ENCODE data around the gene CYLD.
A peak's percentile ranks its signal among the peaks of the same experiment; 100 is the strongest.

Gene CYLD

GRCh38 chr16:50744881-50745280 is 3.0 kb downstream of the CYLD start:
- no peak overlapping the region for H3K4me3 ChIP-seq (replicated peaks; ENCODE audit: insufficient read depth, low read length)
- H3K27ac ChIP-seq (replicated peaks), result no peak overlapping the region
- TF ChIP-seq, protein P1, sequence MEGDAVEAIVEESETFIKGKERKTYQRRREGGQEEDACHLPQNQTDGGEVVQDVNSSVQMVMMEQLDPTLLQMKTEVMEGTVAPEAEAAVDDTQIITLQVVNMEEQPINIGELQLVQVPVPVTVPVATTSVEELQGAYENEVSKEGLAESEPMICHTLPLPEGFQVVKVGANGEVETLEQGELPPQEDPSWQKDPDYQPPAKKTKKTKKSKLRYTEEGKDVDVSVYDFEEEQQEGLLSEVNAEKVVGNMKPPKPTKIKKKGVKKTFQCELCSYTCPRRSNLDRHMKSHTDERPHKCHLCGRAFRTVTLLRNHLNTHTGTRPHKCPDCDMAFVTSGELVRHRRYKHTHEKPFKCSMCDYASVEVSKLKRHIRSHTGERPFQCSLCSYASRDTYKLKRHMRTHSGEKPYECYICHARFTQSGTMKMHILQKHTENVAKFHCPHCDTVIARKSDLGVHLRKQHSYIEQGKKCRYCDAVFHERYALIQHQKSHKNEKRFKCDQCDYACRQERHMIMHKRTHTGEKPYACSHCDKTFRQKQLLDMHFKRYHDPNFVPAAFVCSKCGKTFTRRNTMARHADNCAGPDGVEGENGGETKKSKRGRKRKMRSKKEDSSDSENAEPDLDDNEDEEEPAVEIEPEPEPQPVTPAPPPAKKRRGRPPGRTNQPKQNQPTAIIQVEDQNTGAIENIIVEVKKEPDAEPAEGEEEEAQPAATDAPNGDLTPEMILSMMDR (IDR thresholded peaks at IDR 0.05; ENCODE audit: insufficient read depth, low read length), result no peak
- TF ChIP-seq POLR2AphosphoS5 (IDR thresholded peaks at IDR 0.05; ENCODE audit: low read depth) (no peak), REST (IDR thresholded peaks at IDR 0.05; ENCODE audit: insufficient replicate concordance, low read depth) (no peak), GABPA (IDR thresholded peaks at IDR 0.05; ENCODE audit: low read depth) (no peak), SPI1 (IDR thresholded peaks at IDR 0.05; ENCODE audit: borderline replicate concordance, low read depth) (no peak)
- no peak for DNase-seq (ENCODE audit: low read depth in 1 of 2, low spot score in 1 of 2)
- no peaks in the 10 kb centered on the region for H3K27me3 ChIP-seq (ENCODE audit: insufficient read depth, poor library complexity, severe bottlenecking)

DNA sequence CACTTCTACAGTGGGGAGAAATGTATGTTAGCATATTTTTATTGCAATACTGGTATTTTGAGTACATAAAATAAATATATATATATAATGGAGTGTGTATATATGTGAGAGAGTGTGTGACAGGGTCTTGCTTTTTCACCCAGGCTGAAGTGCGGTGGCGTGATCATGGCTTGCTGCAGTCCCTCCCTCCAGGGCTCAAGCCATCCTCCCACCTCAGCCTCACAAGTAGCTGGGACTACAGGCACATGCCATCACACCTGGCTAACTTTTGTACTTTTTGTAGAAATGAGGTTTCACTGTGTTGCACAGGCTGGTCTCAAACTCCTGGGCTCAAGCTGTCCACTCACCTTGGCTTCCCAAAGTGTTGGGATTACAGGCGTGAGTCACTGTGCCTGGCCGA is 4.1 kb downstream of the CYLD start:
- no peak for DNase-seq (ENCODE audit: low read depth in 1 of 2, low spot score in 1 of 2)
- no peak overlapping the region for H3K27ac ChIP-seq (replicated peaks)
- no peak for TF ChIP-seq REST (IDR thresholded peaks at IDR 0.05; ENCODE audit: insufficient replicate concordance, low read depth)
- no peak for TF ChIP-seq SPI1 (IDR thresholded peaks at IDR 0.05; ENCODE audit: borderline replicate concordance, low read depth)
- TF ChIP-seq, protein P1 (IDR thresholded peaks at IDR 0.05; ENCODE audit: insufficient read depth, low read length), result no peak
- H3K27me3 ChIP-seq (ENCODE audit: insufficient read depth, poor library complexity, severe bottlenecking), result no peaks in the 10 kb centered on the region
- H3K4me3 ChIP-seq (replicated peaks; ENCODE audit: insufficient read depth, low read length), result no peak overlapping the region

DNA sequence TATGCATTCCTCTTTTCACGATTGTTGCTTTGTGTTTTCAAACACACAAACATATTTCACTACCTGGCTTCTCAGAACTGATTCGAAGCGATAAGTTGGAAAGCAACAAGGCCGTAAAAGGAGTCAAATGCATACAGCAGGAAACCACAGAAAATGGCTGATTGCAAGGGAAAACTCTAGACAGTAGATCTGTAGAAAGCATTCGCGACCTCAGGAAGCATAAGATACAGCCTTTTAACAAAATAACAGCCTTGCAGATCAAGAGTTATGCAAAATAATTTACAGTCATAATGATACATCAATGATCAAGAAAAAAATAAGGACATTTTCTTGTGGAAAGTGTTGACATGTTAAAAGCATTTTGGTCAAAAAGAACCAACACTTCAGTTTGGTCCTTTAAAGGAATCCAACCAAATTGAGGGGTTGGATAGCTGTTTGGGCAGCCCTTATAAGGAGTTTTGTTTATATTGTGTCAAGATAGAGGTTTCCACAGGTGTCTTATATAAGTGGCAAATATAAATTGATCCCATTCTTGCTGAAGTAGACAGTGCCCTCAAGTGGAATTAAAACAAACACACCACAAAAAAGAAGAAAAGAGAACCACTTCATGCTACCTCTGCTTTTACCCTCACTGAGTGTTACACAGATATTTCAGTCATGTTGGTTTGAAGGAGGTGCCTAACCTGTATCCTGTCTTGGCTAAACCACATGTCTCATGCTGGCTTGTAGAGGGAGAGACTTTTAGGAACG is 5.5 kb downstream of the CYLD start:
- H3K4me3 ChIP-seq (replicated peaks; ENCODE audit: insufficient read depth, low read length), result no peak overlapping the region
- H3K27ac ChIP-seq (replicated peaks), result peak overlapping the region; percentile 29; the same call in 1 of the 2 replicates
- DNase-seq (ENCODE audit: low read depth in 1 of 2, low spot score in 1 of 2), result peak in 1 of 2 experiments; percentile 45
- no peaks in the 10 kb centered on the region for H3K27me3 ChIP-seq (ENCODE audit: insufficient read depth, poor library complexity, severe bottlenecking)
- TF ChIP-seq, protein P1 (IDR thresholded peaks at IDR 0.05; ENCODE audit: insufficient read depth, low read length), result peak; percentile 12
- TF ChIP-seq GABPA (IDR thresholded peaks at IDR 0.05; ENCODE audit: low read depth) (no peak), POLR2AphosphoS5 (IDR thresholded peaks at IDR 0.05; ENCODE audit: low read depth) (no peak), REST (IDR thresholded peaks at IDR 0.05; ENCODE audit: insufficient replicate concordance, low read depth) (no peak), SPI1 (IDR thresholded peaks at IDR 0.05; ENCODE audit: borderline replicate concordance, low read depth) (no peak)
